Thyroid gland (tissue), 4 donors: ENCODE data around the gene RPSA.

Experiments used
- CTCF ChIP-seq, 6 experiments: fragments of 200-600 bp in 3 of 6; fragments of 450-650 bp in 3 of 6; sonication (generic) in 3 of 6; IDR thresholded peaks; one replicate each; pipeline ENCODE4 v1.5.1; 2016 to 2019; ENCODE audit warnings: antibody characterized with exemption in 6 of 6, mild to moderate bottlenecking in 2 of 6, inconsistent platforms in 1 of 6, moderate library complexity in 1 of 6
- POLR2A ChIP-seq, 2 donors: fragments of 450-650 bp; IDR thresholded peaks; one replicate each; pipeline ENCODE4 v1.6.1; 2017; ENCODE audit warnings: antibody characterized with exemption in 2 of 2, mild to moderate bottlenecking in 2 of 2, moderate library complexity in 1 of 2

GRCh38 chr3:39404943-39405686 lies 1.4 kb upstream of the RPSA start:
- TF ChIP-seq CTCF (IDR thresholded peaks at IDR 0.05): no peak
- no peak for TF ChIP-seq POLR2A (IDR thresholded peaks at IDR 0.05)
